Measurements from ENCODE around the gene RBAK. TPM values are rescaled to one million over a fixed set of nuclear protein-coding genes. Genes with fewer than 3 reads are reported as not detected.
"Not testable (repeated sequence)": the region's sequence is repeated elsewhere in the genome, so short reads cannot be mapped to it uniquely, and the experiment has no call there.

Gene RBAK
- total RNA-seq, 2 experiments from 2014 or later: 12.4 to 12.7 TPM

- ATAC-seq (no peak), DNase-seq (no peak)
- CTCF ChIA-PET: no interaction called here
- H3K4me1 Mint-ChIP-seq: peaks cover 11% of the 10 kb centered on the region
- no peak overlapping the region for H3K27ac Mint-ChIP-seq
- intact Hi-C loops (cut with DNase I, micrococcal nuclease): no loop called here
- peaks cover 9% of the 10 kb centered on the region for H3K9me3 Mint-ChIP-seq (ENCODE audit: low read depth)
- H3K27me3 Mint-ChIP-seq: no peaks in the 10 kb centered on the region
- no peak overlapping the region for H3K4me3 Mint-ChIP-seq
- POLR2A ChIA-PET: no interaction called here
- H3K36me3 Mint-ChIP-seq (ENCODE audit: low read depth): peaks cover 53% of the 10 kb centered on the region
Measured at GRCh38 chr7:5020098-5020497, 25.6 kb upstream of the RBAK start.

GRCh38 chr7:5020976-5021550 lies 24.6 kb upstream of the RBAK start:
- DNase-seq; POLR2A ChIA-PET; CTCF ChIA-PET; ATAC-seq; H3K4me3 Mint-ChIP-seq; intact Hi-C loops (cut with DNase I, micrococcal nuclease); H3K27ac Mint-ChIP-seq; H3K27me3 Mint-ChIP-seq: not testable (repeated sequence)
- peaks cover 11% of the 10 kb centered on the region for H3K4me1 Mint-ChIP-seq
- peaks cover 11% of the 10 kb centered on the region for H3K9me3 Mint-ChIP-seq (ENCODE audit: low read depth)
- peaks cover 50% of the 10 kb centered on the region for H3K36me3 Mint-ChIP-seq (ENCODE audit: low read depth)

GRCh38 chr7:5023626-5024025 lies 22.0 kb upstream of the RBAK start:
- peaks cover 64% of the 10 kb centered on the region for H3K36me3 Mint-ChIP-seq (ENCODE audit: low read depth)
- intact Hi-C loops (cut with DNase I, micrococcal nuclease); CTCF ChIA-PET; H3K27me3 Mint-ChIP-seq; H3K4me3 Mint-ChIP-seq; DNase-seq; ATAC-seq; H3K27ac Mint-ChIP-seq; POLR2A ChIA-PET: not testable (repeated sequence)
- H3K4me1 Mint-ChIP-seq: peaks cover 11% of the 10 kb centered on the region
- peaks cover 17% of the 10 kb centered on the region for H3K9me3 Mint-ChIP-seq (ENCODE audit: low read depth)

GRCh38 chr7:5027796-5028410 lies 17.8 kb upstream of the RBAK start:
- CTCF ChIA-PET; H3K4me1 Mint-ChIP-seq; H3K27me3 Mint-ChIP-seq; POLR2A ChIA-PET; ATAC-seq; H3K4me3 Mint-ChIP-seq; DNase-seq; H3K27ac Mint-ChIP-seq; intact Hi-C loops (cut with DNase I, micrococcal nuclease); H3K9me3 Mint-ChIP-seq (ENCODE audit: low read depth): not testable (repeated sequence)
- peaks cover 33% of the 10 kb centered on the region for H3K36me3 Mint-ChIP-seq (ENCODE audit: low read depth)

- H3K27me3 Mint-ChIP-seq; DNase-seq; H3K9me3 Mint-ChIP-seq (ENCODE audit: low read depth); H3K4me3 Mint-ChIP-seq; ATAC-seq; H3K27ac Mint-ChIP-seq; POLR2A ChIA-PET; H3K36me3 Mint-ChIP-seq (ENCODE audit: low read depth); intact Hi-C loops (cut with DNase I, micrococcal nuclease); CTCF ChIA-PET; H3K4me1 Mint-ChIP-seq: not testable (repeated sequence)
Measured at GRCh38 chr7:5033186-5033585, 12.5 kb upstream of the RBAK start.

- no peaks in the 10 kb centered on the region for H3K9me3 Mint-ChIP-seq (ENCODE audit: low read depth)
- ATAC-seq (no peak), DNase-seq (no peak)
- H3K36me3 Mint-ChIP-seq (ENCODE audit: low read depth): no peaks in the 10 kb centered on the region
- no peak overlapping the region for H3K4me3 Mint-ChIP-seq
- H3K27me3 Mint-ChIP-seq: no peaks in the 10 kb centered on the region
- no peaks in the 10 kb centered on the region for H3K4me1 Mint-ChIP-seq
- H3K27ac Mint-ChIP-seq: no peak overlapping the region
- ChIA-PET CTCF (no interaction called here), POLR2A (no interaction called here)
- intact Hi-C loops (cut with DNase I, micrococcal nuclease): no loop called here
Measured at GRCh38 chr7:5035276-5035675, 10.4 kb upstream of the RBAK start.

- intact Hi-C loops (cut with DNase I, micrococcal nuclease): no loop called here
- H3K9me3 Mint-ChIP-seq (ENCODE audit: low read depth): no peaks in the 10 kb centered on the region
- H3K27me3 Mint-ChIP-seq: no peaks in the 10 kb centered on the region
- H3K27ac Mint-ChIP-seq: no peak overlapping the region
- ATAC-seq (no peak), DNase-seq (no peak)
- no peaks in the 10 kb centered on the region for H3K36me3 Mint-ChIP-seq (ENCODE audit: low read depth)
- CTCF ChIA-PET: no interaction called here
- H3K4me3 Mint-ChIP-seq: no peak overlapping the region
- POLR2A ChIA-PET: no interaction called here
- peaks cover 9% of the 10 kb centered on the region for H3K4me1 Mint-ChIP-seq
Measured at GRCh38 chr7:5036446-5036845, 9.2 kb upstream of the RBAK start.

- no peak for DNase-seq
- H3K4me1 Mint-ChIP-seq: peaks cover 15% of the 10 kb centered on the region
- no peak for ATAC-seq
- intact Hi-C loops (cut with DNase I, micrococcal nuclease): no loop called here
- no peaks in the 10 kb centered on the region for H3K9me3 Mint-ChIP-seq (ENCODE audit: low read depth)
- no peak overlapping the region for H3K4me3 Mint-ChIP-seq
- POLR2A ChIA-PET: no interaction called here
- peaks cover 2% of the 10 kb centered on the region for H3K36me3 Mint-ChIP-seq (ENCODE audit: low read depth)
- CTCF ChIA-PET: no interaction called here
- H3K27me3 Mint-ChIP-seq: no peaks in the 10 kb centered on the region
- H3K27ac Mint-ChIP-seq: no peak overlapping the region
Measured at GRCh38 chr7:5041047-5041446, 4.6 kb upstream of the RBAK start.

GRCh38 chr7:5043661-5044060 lies 2.0 kb upstream of the RBAK start:
- H3K36me3 Mint-ChIP-seq (ENCODE audit: low read depth): peaks cover 12% of the 10 kb centered on the region
- ATAC-seq (no peak), DNase-seq (no peak)
- H3K4me1 Mint-ChIP-seq: peaks cover 31% of the 10 kb centered on the region
- H3K27ac Mint-ChIP-seq: no peak overlapping the region
- CTCF ChIA-PET: interaction anchor here (1.8 kb wide), 1 partner anchor 17 kb away, joined by 3 read pairs; no protein-coding TSS in a partner anchor
- no peaks in the 10 kb centered on the region for H3K27me3 Mint-ChIP-seq
- no peak overlapping the region for H3K4me3 Mint-ChIP-seq
- intact Hi-C loops (cut with DNase I, micrococcal nuclease): loop anchor here in 1 of 2 experiments (2.0 kb wide), 1 partner anchor 147 kb away; the partner anchor contains the start of gene WIPI2
- POLR2A ChIA-PET: no interaction called here
- no peaks in the 10 kb centered on the region for H3K9me3 Mint-ChIP-seq (ENCODE audit: low read depth)

GRCh38 chr7:5046397-5046732 lies 705 bp downstream of the RBAK start:
- H3K27me3 Mint-ChIP-seq; H3K9me3 Mint-ChIP-seq (ENCODE audit: low read depth); intact Hi-C loops (cut with DNase I, micrococcal nuclease); CTCF ChIA-PET; DNase-seq; POLR2A ChIA-PET; ATAC-seq: not testable (repeated sequence)
- peaks cover 37% of the 10 kb centered on the region for H3K36me3 Mint-ChIP-seq (ENCODE audit: low read depth)
- H3K27ac Mint-ChIP-seq: peak overlapping the region; percentile 80
- peaks cover 35% of the 10 kb centered on the region for H3K4me1 Mint-ChIP-seq
- peak overlapping the region; percentile 91 for H3K4me3 Mint-ChIP-seq

- Mint-ChIP-seq H3K9me3 (ENCODE audit: low read depth) (peaks cover 14% of the 10 kb centered on the region), H3K36me3 (ENCODE audit: low read depth) (peaks cover 44% of the 10 kb centered on the region), H3K27ac (peak overlapping the region; percentile 19), H3K4me1 (peaks cover 32% of the 10 kb centered on the region), H3K4me3 (peak overlapping the region; percentile 91)
- POLR2A ChIA-PET; DNase-seq; CTCF ChIA-PET; H3K27me3 Mint-ChIP-seq; ATAC-seq; intact Hi-C loops (cut with DNase I, micrococcal nuclease): not testable (repeated sequence)
Measured at GRCh38 chr7:5047127-5047526, 1.5 kb downstream of the RBAK start.

- DNase-seq (no peak), ATAC-seq (no peak)
- Mint-ChIP-seq H3K4me1 (peaks cover 27% of the 10 kb centered on the region), H3K27me3 (no peaks in the 10 kb centered on the region), H3K4me3 (no peak overlapping the region), H3K27ac (no peak overlapping the region), H3K36me3 (ENCODE audit: low read depth) (peaks cover 76% of the 10 kb centered on the region), H3K9me3 (ENCODE audit: low read depth) (peaks cover 31% of the 10 kb centered on the region)
- ChIA-PET POLR2A (no interaction called here), CTCF (no interaction called here)
- intact Hi-C loops (cut with DNase I, micrococcal nuclease): no loop called here
Measured at GRCh38 chr7:5050676-5051075, 5.0 kb downstream of the RBAK start.

All from activated CD4-positive, alpha-beta T cell treated with anti-CD3 and anti-CD28 coated beads for 36 hours (primary cell).